ENCODE data around the gene HRH3. TPM values are rescaled to one million over a fixed set of nuclear protein-coding genes. Genes with fewer than 3 reads are reported as not detected.

Gene HRH3
- polyA plus RNA-seq, 3 donors: not detected

DNA sequence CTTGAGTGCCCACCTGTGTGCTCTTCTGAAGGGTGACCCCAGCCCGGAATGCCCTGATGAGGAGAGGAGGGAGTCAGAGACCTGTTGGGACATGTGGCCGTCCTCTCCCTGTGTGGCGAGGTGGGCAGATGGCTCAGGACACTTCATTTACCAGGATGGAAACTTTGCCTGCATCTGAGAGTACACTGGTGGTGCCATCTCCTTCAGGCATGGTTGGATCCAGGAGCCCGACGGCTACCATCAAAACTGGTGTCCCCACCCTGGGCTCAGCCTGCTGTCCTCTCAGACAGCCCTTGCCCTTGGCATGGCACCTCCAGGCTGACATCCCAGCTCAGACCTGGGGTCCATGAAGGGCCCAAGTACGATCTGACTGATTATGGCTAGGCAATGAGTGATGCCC is 11.2 kb upstream of the HRH3 start:
- H3K27ac Mint-ChIP-seq: no peak overlapping the region
- intact Hi-C loops (cut with micrococcal nuclease): loop anchor here in 1 of 2 donors (10.0 kb wide), 2 partner anchors 166 to 174 kb away; partner anchors contain the start of genes CABLES2 and TAF4
- no peaks in the 10 kb centered on the region for H3K4me1 Mint-ChIP-seq
- no peak overlapping the region for H3K4me3 ChIP-seq (replicated peaks in 1 of 3; ENCODE audit: low read depth in 2 of 3, low read length in 3 of 3)
- no peaks in the 10 kb centered on the region for H4K20me1 ChIP-seq (ENCODE audit: insufficient read depth, low read length)
- H3K36me3 ChIP-seq (replicated peaks in 1 of 2; ENCODE audit: control insufficient read depth in 1 of 2, insufficient read depth in 2 of 2, low read length in 2 of 2): no peaks in the 10 kb centered on the region
- WGBS (ENCODE audit: insufficient coverage): 84% methylated on average over 6 of the region's 6 CpGs
- H3K36me3 Mint-ChIP-seq: no peaks in the 10 kb centered on the region
- no peak overlapping the region for H3K27ac ChIP-seq (ENCODE audit: low read depth in 1 of 2, low read length in 2 of 2)
- no peak for DNase-seq
- H3K27me3 ChIP-seq (ENCODE audit: control insufficient read depth in 2 of 2, insufficient read depth in 2 of 2, low read length in 2 of 2): no peaks in the 10 kb centered on the region
- H3K9me3 ChIP-seq (replicated peaks in 1 of 2; ENCODE audit: control insufficient read depth in 1 of 2, insufficient read depth in 1 of 2, low read length in 2 of 2): peaks cover 0 to 18% of the 10 kb centered on the region in 2 donors
- H3K9me3 Mint-ChIP-seq: peaks cover 3 to 7% (median 5%) of the 10 kb centered on the region in 7 donors
- no peak overlapping the region for H3K9ac ChIP-seq (ENCODE audit: insufficient read depth, low read length, poor library complexity, severe bottlenecking)
- H3K79me2 ChIP-seq (ENCODE audit: insufficient read depth, low read length): no peaks in the 10 kb centered on the region
- H3K4me3 Mint-ChIP-seq: no peak overlapping the region
- H3K4me2 ChIP-seq (replicated peaks; ENCODE audit: extremely low read depth, low read length, poor library complexity, severe bottlenecking): no peak overlapping the region
- no peaks in the 10 kb centered on the region for H3K4me1 ChIP-seq (ENCODE audit: control insufficient read depth in 1 of 2, insufficient read depth in 2 of 2, low read length in 2 of 2)
- H2AFZ ChIP-seq (ENCODE audit: insufficient read depth, low read depth, low read length, poor library complexity, severe bottlenecking): no peak overlapping the region
- peaks cover 3 to 8% (median 7%) of the 10 kb centered on the region in 3 donors for H3K27me3 Mint-ChIP-seq (ENCODE audit: low read depth in 3 of 3)
- TF ChIP-seq, protein P1, sequence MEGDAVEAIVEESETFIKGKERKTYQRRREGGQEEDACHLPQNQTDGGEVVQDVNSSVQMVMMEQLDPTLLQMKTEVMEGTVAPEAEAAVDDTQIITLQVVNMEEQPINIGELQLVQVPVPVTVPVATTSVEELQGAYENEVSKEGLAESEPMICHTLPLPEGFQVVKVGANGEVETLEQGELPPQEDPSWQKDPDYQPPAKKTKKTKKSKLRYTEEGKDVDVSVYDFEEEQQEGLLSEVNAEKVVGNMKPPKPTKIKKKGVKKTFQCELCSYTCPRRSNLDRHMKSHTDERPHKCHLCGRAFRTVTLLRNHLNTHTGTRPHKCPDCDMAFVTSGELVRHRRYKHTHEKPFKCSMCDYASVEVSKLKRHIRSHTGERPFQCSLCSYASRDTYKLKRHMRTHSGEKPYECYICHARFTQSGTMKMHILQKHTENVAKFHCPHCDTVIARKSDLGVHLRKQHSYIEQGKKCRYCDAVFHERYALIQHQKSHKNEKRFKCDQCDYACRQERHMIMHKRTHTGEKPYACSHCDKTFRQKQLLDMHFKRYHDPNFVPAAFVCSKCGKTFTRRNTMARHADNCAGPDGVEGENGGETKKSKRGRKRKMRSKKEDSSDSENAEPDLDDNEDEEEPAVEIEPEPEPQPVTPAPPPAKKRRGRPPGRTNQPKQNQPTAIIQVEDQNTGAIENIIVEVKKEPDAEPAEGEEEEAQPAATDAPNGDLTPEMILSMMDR (IDR thresholded peaks at IDR 0.05): no peak

DNA sequence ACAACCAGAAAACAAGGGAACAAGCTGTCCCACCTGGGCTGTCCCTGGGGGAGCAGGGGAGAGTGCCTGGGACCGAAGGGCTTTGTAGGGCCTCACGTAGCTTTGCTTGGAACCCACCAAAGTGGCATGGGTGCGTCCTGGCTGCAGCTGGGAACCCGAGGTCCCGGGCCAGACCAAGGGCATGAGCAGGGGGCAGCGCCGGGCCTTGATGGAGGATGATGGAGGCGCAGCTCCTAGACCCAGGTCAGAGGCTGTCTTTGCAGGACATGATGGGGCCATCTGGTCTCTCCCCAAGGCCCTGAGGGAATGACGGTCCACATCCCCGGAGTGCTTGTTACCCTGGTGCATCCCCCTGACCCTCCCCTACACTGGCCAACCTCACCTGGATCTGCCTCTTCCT is 10.6 kb upstream of the HRH3 start:
- Histone ChIP-seq H3K4me3 (replicated peaks in 1 of 3; ENCODE audit: low read depth in 2 of 3, low read length in 3 of 3) (no peak overlapping the region), H3K27me3 (ENCODE audit: control insufficient read depth in 2 of 2, insufficient read depth in 2 of 2, low read length in 2 of 2) (no peaks in the 10 kb centered on the region), H3K27ac (ENCODE audit: low read depth in 1 of 2, low read length in 2 of 2) (no peak overlapping the region), H3K9me3 (replicated peaks in 1 of 2; ENCODE audit: control insufficient read depth in 1 of 2, insufficient read depth in 1 of 2, low read length in 2 of 2) (peaks cover 0 to 18% of the 10 kb centered on the region in 2 donors), H4K20me1 (ENCODE audit: insufficient read depth, low read length) (no peaks in the 10 kb centered on the region), H2AFZ (ENCODE audit: insufficient read depth, low read depth, low read length, poor library complexity, severe bottlenecking) (no peak overlapping the region), H3K79me2 (ENCODE audit: insufficient read depth, low read length) (no peaks in the 10 kb centered on the region), H3K36me3 (replicated peaks in 1 of 2; ENCODE audit: control insufficient read depth in 1 of 2, insufficient read depth in 2 of 2, low read length in 2 of 2) (no peaks in the 10 kb centered on the region), H3K9ac (ENCODE audit: insufficient read depth, low read length, poor library complexity, severe bottlenecking) (no peak overlapping the region), H3K4me2 (replicated peaks; ENCODE audit: extremely low read depth, low read length, poor library complexity, severe bottlenecking) (no peak overlapping the region), H3K4me1 (ENCODE audit: control insufficient read depth in 1 of 2, insufficient read depth in 2 of 2, low read length in 2 of 2) (no peaks in the 10 kb centered on the region)
- H3K27me3 Mint-ChIP-seq (ENCODE audit: low read depth in 3 of 3): peaks cover 1 to 13% (median 12%) of the 10 kb centered on the region in 3 donors
- TF ChIP-seq, protein P1 (IDR thresholded peaks at IDR 0.05): no peak
- no peak for DNase-seq
- 100% methylated on average over 9 of the region's 10 CpGs for WGBS (ENCODE audit: insufficient coverage)
- intact Hi-C loops (cut with micrococcal nuclease): loop anchor here in 1 of 2 donors (10.0 kb wide), 2 partner anchors 166 to 174 kb away; partner anchors contain the start of genes CABLES2 and TAF4
- H3K4me3 Mint-ChIP-seq: no peak overlapping the region
- H3K36me3 Mint-ChIP-seq: no peaks in the 10 kb centered on the region
- H3K27ac Mint-ChIP-seq: no peak overlapping the region
- H3K4me1 Mint-ChIP-seq: no peaks in the 10 kb centered on the region
- peaks cover 3 to 7% (median 5%) of the 10 kb centered on the region in 7 donors for H3K9me3 Mint-ChIP-seq

Data from CD14-positive monocyte (primary cell).